Epithelial cell of esophagus (primary cell): ENCODE measurements around the gene OR2S2.
A peak's percentile ranks its signal among the peaks of the same experiment; 100 is the strongest.

Experiments used
- DNase-seq: peaks from one replicate; pipeline ENCODE4 v3.0.0; 2010; ENCODE audit warnings: low read depth
- H3K4me3 ChIP-seq: 2 replicates; pipeline ENCODE4 v1.5.1; 2011; ENCODE audit warnings: mild to moderate bottlenecking, low read length, control low read depth
- TF ChIP-seq, protein P1 (sequence below): IDR thresholded peaks from 2 replicates; pipeline ENCODE4 v1.5.1; 2011; ENCODE audit warnings: low read depth, mild to moderate bottlenecking, low read length, control low read depth, inconsistent platforms; ENCODE audit not compliant: insufficient read depth; ENCODE audit errors: missing control alignments

OR2S2 gene

DNA sequence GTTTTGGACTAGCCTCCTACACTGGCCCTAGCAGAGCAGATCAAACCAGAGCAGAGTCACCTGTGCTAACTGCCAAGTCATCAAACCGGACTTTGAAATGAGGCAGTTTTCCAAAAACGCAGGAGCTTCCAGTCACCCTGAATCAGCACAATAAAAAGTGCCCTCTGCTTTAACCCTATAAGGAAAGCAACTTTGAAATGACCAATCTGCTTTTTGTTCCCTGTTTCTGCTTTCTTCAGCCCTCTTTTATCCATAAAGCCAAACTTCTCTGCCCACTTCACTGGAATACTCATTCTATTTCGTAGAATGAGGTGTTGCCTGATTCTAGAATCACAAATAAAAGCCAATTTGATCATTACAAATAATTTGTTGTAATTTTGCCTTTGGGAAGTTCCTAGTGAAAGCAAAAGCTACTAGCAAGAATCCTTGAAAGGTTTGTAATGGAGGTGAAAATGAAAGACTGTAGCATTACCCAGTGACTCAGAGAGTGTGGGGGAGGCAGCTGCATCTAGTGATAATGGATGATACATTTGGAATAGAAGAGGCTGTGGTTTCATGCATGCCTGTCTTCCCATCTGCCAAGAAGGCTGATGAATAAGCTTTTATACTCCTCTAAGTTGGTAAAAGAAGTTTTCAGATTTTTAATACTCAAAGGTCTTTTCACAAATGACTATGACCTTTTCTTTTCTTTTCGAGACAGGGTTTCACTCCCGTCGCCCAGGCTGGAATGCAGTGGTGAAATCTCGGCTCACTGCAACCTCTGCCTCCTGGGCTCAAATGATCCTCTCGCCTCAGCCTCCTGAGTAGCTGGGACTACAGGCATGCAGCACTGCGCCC, 33.8 kb downstream of the OR2S2 start:
- H3K4me3 ChIP-seq, result no peak overlapping the region
- TF ChIP-seq, protein P1, sequence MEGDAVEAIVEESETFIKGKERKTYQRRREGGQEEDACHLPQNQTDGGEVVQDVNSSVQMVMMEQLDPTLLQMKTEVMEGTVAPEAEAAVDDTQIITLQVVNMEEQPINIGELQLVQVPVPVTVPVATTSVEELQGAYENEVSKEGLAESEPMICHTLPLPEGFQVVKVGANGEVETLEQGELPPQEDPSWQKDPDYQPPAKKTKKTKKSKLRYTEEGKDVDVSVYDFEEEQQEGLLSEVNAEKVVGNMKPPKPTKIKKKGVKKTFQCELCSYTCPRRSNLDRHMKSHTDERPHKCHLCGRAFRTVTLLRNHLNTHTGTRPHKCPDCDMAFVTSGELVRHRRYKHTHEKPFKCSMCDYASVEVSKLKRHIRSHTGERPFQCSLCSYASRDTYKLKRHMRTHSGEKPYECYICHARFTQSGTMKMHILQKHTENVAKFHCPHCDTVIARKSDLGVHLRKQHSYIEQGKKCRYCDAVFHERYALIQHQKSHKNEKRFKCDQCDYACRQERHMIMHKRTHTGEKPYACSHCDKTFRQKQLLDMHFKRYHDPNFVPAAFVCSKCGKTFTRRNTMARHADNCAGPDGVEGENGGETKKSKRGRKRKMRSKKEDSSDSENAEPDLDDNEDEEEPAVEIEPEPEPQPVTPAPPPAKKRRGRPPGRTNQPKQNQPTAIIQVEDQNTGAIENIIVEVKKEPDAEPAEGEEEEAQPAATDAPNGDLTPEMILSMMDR, result no peak
- peak; percentile 89 for DNase-seq

DNA sequence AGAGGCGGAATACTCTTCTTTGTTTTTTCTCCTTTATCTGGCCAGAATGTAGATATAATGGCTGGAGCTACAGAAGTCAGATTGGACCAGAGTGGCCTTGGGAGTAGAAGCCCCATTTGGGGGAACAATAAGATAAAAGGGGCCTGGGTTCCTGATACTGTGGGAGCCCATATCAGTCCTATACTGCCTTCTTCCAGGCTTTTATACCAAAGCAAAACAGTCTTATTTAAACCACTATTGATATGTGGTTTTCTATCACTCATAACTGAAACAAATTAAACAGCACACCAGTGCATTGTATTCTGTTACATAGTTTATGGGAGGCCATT, 34.4 kb downstream of the OR2S2 start:
- no peak for DNase-seq
- TF ChIP-seq, protein P1, result no peak
- no peak overlapping the region for H3K4me3 ChIP-seq

DNA sequence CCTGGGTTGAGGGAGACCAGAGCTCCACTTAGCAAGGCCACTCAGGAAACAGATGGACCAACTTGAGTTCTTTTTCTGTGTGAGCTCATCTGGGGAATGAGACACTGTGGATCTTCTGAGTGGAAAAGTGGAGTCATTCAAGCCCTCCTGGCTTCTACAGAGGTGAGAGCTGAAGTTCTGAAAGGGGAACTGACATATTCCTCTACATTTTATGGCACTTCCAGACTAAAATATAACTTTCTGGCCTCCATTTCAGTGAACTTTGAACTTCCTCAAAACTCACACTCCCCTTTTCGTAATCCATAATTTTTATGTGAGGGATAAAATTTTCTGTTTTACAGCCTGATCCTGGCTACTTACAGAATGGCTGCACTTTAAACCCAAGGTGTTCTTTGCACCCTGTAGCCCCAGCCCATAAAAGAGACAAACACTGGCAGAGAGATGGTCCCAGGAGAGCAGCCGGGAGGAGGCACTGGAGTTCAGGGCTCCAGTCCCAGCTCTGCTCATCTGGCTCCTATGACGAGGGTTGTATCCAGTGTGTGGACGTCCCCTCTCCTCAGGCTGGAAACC, 37.8 kb downstream of the OR2S2 start:
- no peak for DNase-seq
- no peak overlapping the region for H3K4me3 ChIP-seq
- TF ChIP-seq, protein P1, result no peak

DNA sequence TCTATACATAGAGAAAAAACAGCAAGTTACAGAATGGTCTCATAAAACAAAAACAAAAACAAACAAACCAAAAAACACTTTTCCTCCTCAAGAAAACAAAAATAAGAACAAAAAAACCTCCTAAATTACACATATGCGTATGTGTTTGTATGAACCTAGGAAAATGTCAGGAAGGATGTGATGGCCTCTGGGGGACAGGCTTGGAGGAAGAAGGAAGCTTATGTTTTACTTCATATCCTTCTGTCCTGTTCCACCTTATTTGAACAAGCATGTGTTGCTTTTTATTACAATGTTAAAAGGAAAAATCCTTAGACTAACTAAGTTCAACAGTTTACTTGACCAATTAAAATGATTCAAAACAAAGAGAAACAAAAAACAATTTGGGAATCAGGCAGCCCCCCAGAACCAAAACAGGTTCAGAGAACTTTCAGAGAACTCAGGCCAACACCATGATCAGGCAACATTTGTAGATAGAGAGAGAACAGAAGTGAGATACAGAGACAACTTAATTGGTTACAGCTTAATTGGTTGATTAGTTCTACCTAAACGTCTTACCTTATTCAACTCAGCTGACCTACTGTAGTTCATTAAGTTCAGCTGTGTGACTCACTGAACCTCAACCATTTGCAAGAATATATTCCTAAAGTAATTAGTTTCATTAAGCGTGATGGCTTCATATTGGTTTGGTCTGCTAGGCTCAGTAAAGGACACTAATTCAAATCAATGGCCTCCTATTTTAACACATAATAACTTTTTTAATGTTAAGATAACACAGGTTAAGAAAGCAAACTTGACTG, 38.5 kb downstream of the OR2S2 start:
- no peak for DNase-seq
- TF ChIP-seq, protein P1, result no peak

DNA sequence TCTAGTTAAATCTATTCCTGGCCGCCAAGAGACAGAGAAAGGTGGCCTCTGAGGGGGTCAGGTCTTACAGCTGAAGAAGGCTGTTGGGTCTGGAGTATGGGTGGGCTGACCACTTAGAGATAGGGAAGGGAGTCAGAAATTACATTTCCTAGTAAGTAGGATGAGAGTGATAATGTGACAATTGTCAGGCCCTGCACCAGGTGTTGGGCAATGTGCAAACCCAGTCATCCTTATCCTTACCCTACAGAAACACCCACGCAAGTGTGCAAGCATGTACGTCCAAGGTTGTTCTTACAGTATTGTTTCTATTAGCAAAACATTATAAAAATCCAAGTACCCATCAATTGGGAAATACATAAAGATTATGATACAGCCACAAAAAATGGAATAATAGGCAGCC, 39.2 kb downstream of the OR2S2 start:
- TF ChIP-seq, protein P1, result no peak
- DNase-seq, result peak; percentile 17

More for the DNA sequence above, 38.5 kb downstream of the OR2S2 start:
- H3K4me3 ChIP-seq, result no peak overlapping the region

DNA sequence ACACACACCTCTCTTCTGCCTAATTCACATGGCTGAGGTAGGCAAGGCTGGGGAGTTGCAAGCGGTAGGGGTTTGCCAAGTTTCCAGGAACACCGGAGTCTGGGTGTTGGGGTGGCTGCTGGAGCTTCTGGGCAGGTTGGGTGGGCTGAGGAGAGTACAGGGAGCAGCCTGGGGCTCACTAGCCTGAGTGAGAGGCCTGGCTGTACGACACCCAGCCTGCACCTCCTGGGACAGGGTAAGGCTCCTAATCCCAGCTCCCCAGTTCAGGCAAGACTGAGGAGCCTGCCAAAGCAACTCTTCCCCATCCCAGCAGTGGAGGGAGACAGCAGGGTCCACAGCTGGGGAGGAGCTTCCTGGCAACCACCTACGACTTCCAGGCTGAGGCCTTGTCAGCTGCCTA, 40.7 kb downstream of the OR2S2 start:
- H3K4me3 ChIP-seq, result no peak overlapping the region
- no peak for DNase-seq
- TF ChIP-seq, protein P1, result no peak

More for the DNA sequence above, 39.2 kb downstream of the OR2S2 start:
- H3K4me3 ChIP-seq, result no peak overlapping the region
